HCT116 (cell line): ENCODE data around the gene TAF4. TPM values are rescaled to one million over a fixed set of nuclear protein-coding genes. Genes with fewer than 3 reads are reported as not detected.

ENCODE experiments used
- ATAC-seq: fragments of 200-7000 bp; cut with Tn5 transposase; 2 replicates; pipeline ENCODE4 v1.9.1; 2020; ENCODE audit warnings: mild to moderate bottlenecking, moderate library complexity
- BruUV-seq: library from RNA; stranded (reverse); fragments of 400-500 nt; replicated peaks from 2 replicates; lab custom pipeline; 2021; lab: Mats Ljungman, UMichigan
- CTCF ChIA-PET: fragments of 300-600 bp; sonication (Branson Sonifier 250); formaldehyde crosslinking; loops from one replicate; lab custom pipeline; 2021; ENCODE audit warnings: antibody characterized with exemption; lab: Charles Lee
- POLR2A ChIA-PET: fragments of 300-600, 350-600 bp; sonication (Branson Sonifier 250); formaldehyde crosslinking; loops from one replicate; lab custom pipeline; 2021; ENCODE audit warnings: antibody characterized with exemption; lab: Charles Lee
- RAD21 ChIA-PET, 2 experiments: fragments of 300-600 bp; sonication (Branson Sonifier 250); formaldehyde crosslinking; loops; one replicate each; lab custom pipeline; 2023; ENCODE audit warnings: low total read pairs in 2 of 2; ENCODE audit not compliant: uncharacterized antibody in 2 of 2, unreplicated experiment in 2 of 2, low non-redundant PET in 1 of 2; lab: Charles Lee
- DNase-seq: peaks from one replicate; pipeline ENCODE4 v3.0.0-alpha.2; 2010; ENCODE audit warnings: low read depth, low spot score
- H2AFZ ChIP-seq: fragments of 200-600 bp; shearing (Covaris generic), sonication (generic); 2 replicates; pipeline ENCODE4 v1.6.1; 2017; ENCODE audit warnings: low read depth, mixed run types, mixed read lengths, antibody characterized with exemption, low read length; ENCODE audit not compliant: poor library complexity, severe bottlenecking
- H3K27ac ChIP-seq: 2 replicates; pipeline ENCODE4 v1.5.1; 2012; ENCODE audit warnings: low read depth, low read length
- H3K27me3 ChIP-seq: fragments of 200-600 bp; sonication (generic); 2 replicates; pipeline ENCODE4 v1.6.1; 2016; ENCODE audit warnings: mixed run types, low read length, mixed read lengths; ENCODE audit not compliant: insufficient read depth
- H3K36me3 ChIP-seq, 2 experiments: fragments of 200-500 bp in 1 of 2; fragments of 200-600 bp in 1 of 2; sonication (Bioruptor generic) in 1 of 2; sonication (generic) in 1 of 2; 2 replicates each; pipeline versions ENCODE4 v1.5.1 to v1.6.1; 2014 to 2016; ENCODE audit warnings: low read length in 2 of 2, inconsistent platforms in 1 of 2, mixed read lengths in 1 of 2, mixed run types in 1 of 2; ENCODE audit not compliant: insufficient read depth in 2 of 2, control insufficient read depth in 1 of 2
- H3K4me1 ChIP-seq, 2 experiments: fragments of 200-600 bp in 1 of 2; sonication (generic) in 1 of 2; 2 replicates each; pipeline versions ENCODE4 v1.5.1 to v1.6.1; 2012 to 2017; ENCODE audit warnings: low read length in 2 of 2, inconsistent platforms in 1 of 2, mild to moderate bottlenecking in 1 of 2, mixed read lengths in 1 of 2, mixed run types in 1 of 2, moderate library complexity in 1 of 2; ENCODE audit not compliant: insufficient read depth in 2 of 2, control insufficient read depth in 1 of 2
- H3K4me2 ChIP-seq: fragments of 200-600 bp; sonication (generic); 2 replicates; pipeline ENCODE4 v1.6.1; 2017; ENCODE audit warnings: mixed run types, low read length, mixed read lengths
- H3K4me3 ChIP-seq, 2 experiments: fragments of 200-600 bp in 1 of 2; sonication (generic) in 1 of 2; replicated peaks in 1 of 2; 2 replicates each; pipeline ENCODE4 v1.5.1; 2011 to 2016; ENCODE audit warnings: low read length in 2 of 2, control low read depth in 1 of 2, low read depth in 1 of 2, mild to moderate bottlenecking in 1 of 2, mixed read lengths in 1 of 2, mixed run types in 1 of 2
- H3K79me2 ChIP-seq: fragments of 200-600 bp; sonication (generic); 2 replicates; pipeline ENCODE4 v1.6.1; 2017; ENCODE audit warnings: mild to moderate bottlenecking, mixed run types, low read length, moderate library complexity, mixed read lengths; ENCODE audit not compliant: insufficient read depth
- H3K9ac ChIP-seq: fragments of 200-600 bp; sonication (generic); 2 replicates; pipeline ENCODE4 v1.6.1; 2016; ENCODE audit warnings: low read length, mixed read lengths
- H3K9me2 ChIP-seq: fragments of 200-600 bp; sonication (generic), shearing (Covaris generic); 2 replicates; pipeline ENCODE4 v1.6.1; 2017; ENCODE audit warnings: mixed run types, mild to moderate bottlenecking, moderate library complexity; ENCODE audit not compliant: insufficient read depth
- H3K9me3 ChIP-seq, 2 experiments: fragments of 200-500 bp in 1 of 2; fragments of 200-600 bp in 1 of 2; sonication (Bioruptor generic) in 1 of 2; sonication (generic) in 1 of 2; 2 replicates each; pipeline ENCODE4 v1.6.1; 2014 to 2017; ENCODE audit warnings: low read length in 2 of 2, mixed read lengths in 2 of 2, inconsistent platforms in 1 of 2, low read depth in 1 of 2, mild to moderate bottlenecking in 1 of 2, mixed run types in 1 of 2, moderate library complexity in 1 of 2; ENCODE audit not compliant: control insufficient read depth in 1 of 2, insufficient read depth in 1 of 2
- H4K20me1 ChIP-seq: fragments of 200-600 bp; sonication (generic), shearing (Covaris generic); 2 replicates; pipeline ENCODE4 v1.6.1; 2017; ENCODE audit warnings: mixed run types, mild to moderate bottlenecking, moderate library complexity; ENCODE audit not compliant: insufficient read depth
- CBX3 ChIP-seq: IDR thresholded peaks from 2 replicates; pipeline ENCODE4 v1.6.1; 2012; ENCODE audit warnings: low read depth
- CTCF ChIP-seq, 3 experiments: fragments of 200-600 bp in 1 of 3; sonication (generic) in 1 of 3; IDR thresholded peaks in 2 of 3; conservative IDR thresholded peaks in 1 of 3; 2 replicates each; pipeline ENCODE4 v1.5.1; 2012 to 2017; ENCODE audit warnings: low read depth in 2 of 3, low read length in 2 of 3, antibody characterized with exemption in 1 of 3, borderline replicate concordance in 1 of 3, control low read depth in 1 of 3, mild to moderate bottlenecking in 1 of 3, mixed read lengths in 1 of 3, mixed run types in 1 of 3, moderate library complexity in 1 of 3; ENCODE audit not compliant: insufficient read depth in 1 of 3
- EGR1 ChIP-seq: IDR thresholded peaks from 2 replicates; pipeline ENCODE4 v1.6.1; 2012; ENCODE audit warnings: low read depth
- ELF1 ChIP-seq: IDR thresholded peaks from 2 replicates; pipeline ENCODE4 v1.6.1; 2012; ENCODE audit warnings: low read depth, borderline replicate concordance
- FOSL1 ChIP-seq: IDR thresholded peaks from 2 replicates; pipeline ENCODE4 v1.6.1; 2012; ENCODE audit warnings: low read depth
- JUND ChIP-seq: IDR thresholded peaks from 2 replicates; pipeline ENCODE4 v1.6.1; 2012
- POLR2A ChIP-seq: IDR thresholded peaks from 2 replicates; pipeline ENCODE4 v1.7.0; 2011; ENCODE audit warnings: borderline replicate concordance; ENCODE audit not compliant: insufficient read depth, insufficient read length; ENCODE audit errors: extremely low read depth
- REST ChIP-seq: IDR thresholded peaks from 2 replicates; pipeline ENCODE4 v1.6.1; 2012; ENCODE audit warnings: low read depth
- SIN3A ChIP-seq: IDR thresholded peaks from 2 replicates; pipeline ENCODE4 v1.6.1; 2012; ENCODE audit warnings: low read depth
- SP1 ChIP-seq: IDR thresholded peaks from 2 replicates; pipeline ENCODE4 v1.6.1; 2012; ENCODE audit warnings: low read depth
- SRF ChIP-seq: IDR thresholded peaks from 2 replicates; pipeline ENCODE4 v1.6.1; 2012; ENCODE audit warnings: low read depth
- TCF7L2 ChIP-seq: IDR thresholded peaks from 2 replicates; pipeline ENCODE4 v1.7.0; 2011; ENCODE audit warnings: borderline replicate concordance, inconsistent platforms; ENCODE audit not compliant: insufficient read depth, insufficient read length; ENCODE audit errors: extremely low read depth
- YY1 ChIP-seq: IDR thresholded peaks from 2 replicates; pipeline ENCODE4 v1.6.1; 2011; ENCODE audit warnings: low read length, low read depth, moderate library complexity, mild to moderate bottlenecking; ENCODE audit not compliant: insufficient replicate concordance; ENCODE audit errors: extremely low read depth
- ZBTB33 ChIP-seq: IDR thresholded peaks from 2 replicates; pipeline ENCODE4 v1.6.1; 2011; ENCODE audit warnings: mild to moderate bottlenecking, low read length, moderate library complexity; ENCODE audit not compliant: insufficient replicate concordance; ENCODE audit errors: extremely low read depth
- ZFX ChIP-seq: fragments of 450-650 bp; IDR thresholded peaks from 2 replicates; pipeline ENCODE4 v1.6.1; 2017
- ZNF274 ChIP-seq: fragments of 200-500 bp; sonication (Bioruptor generic); IDR thresholded peaks from 2 replicates; pipeline ENCODE4 v1.6.1; 2014; ENCODE audit warnings: mild to moderate bottlenecking, low read depth, low read length, inconsistent platforms
- intact Hi-C: fragments of 100-400 bp; cut with micrococcal nuclease; formaldehyde crosslinking; loops from 2 replicates; pipeline ENCODE4 v1.10.0; 2022
- total RNA-seq: library from RNA; stranded (reverse); gene quantifications from one replicate; pipeline ENCODE4 v1.2.1, GENCODE V29; 2021; ENCODE audit not compliant: unreplicated experiment

Gene TAF4
- total RNA-seq, 1 experiment from 2014 or later: 26.8 TPM

- Histone ChIP-seq H3K9me3 (no peaks in the 10 kb centered on the region), H3K4me3 (no peak overlapping the region), H3K9ac (no peak overlapping the region), H3K36me3 (no peaks in the 10 kb centered on the region), H3K27ac (no peak overlapping the region), H2AFZ (no peak overlapping the region), H3K9me2 (no peaks in the 10 kb centered on the region), H3K4me1 (no peaks in the 10 kb centered on the region), H3K79me2 (no peaks in the 10 kb centered on the region), H3K27me3 (no peaks in the 10 kb centered on the region), H4K20me1 (no peaks in the 10 kb centered on the region), H3K4me2 (no peak overlapping the region)
- BruUV-seq: no TSS peak
- RAD21 ChIA-PET: no interaction called here
- POLR2A ChIA-PET: no interaction called here
- DNase-seq (no peak), ATAC-seq (0 out of 2 replicates have a peak, but pooled peaks have one; percentile 9)
- CTCF ChIA-PET: no interaction called here
- no peak for TF ChIP-seq SP1
- TF ChIP-seq SRF: no peak
- no peak for TF ChIP-seq ZFX
- TF ChIP-seq EGR1: no peak
- TF ChIP-seq JUND: no peak
- no peak for TF ChIP-seq ELF1
- TF ChIP-seq TCF7L2: no peak
- no peak for TF ChIP-seq FOSL1
- TF ChIP-seq ZBTB33: no peak
- no peak for TF ChIP-seq ZNF274
- TF ChIP-seq CBX3: no peak
- no peak for TF ChIP-seq CTCF (IDR thresholded peaks at IDR 0.05 in 2 of 3, conservative IDR thresholded peaks at IDR 0.05 in 1 of 3; ENCODE audit: borderline replicate concordance in 1 of 3, insufficient read depth in 1 of 3, low read depth in 2 of 3, low read length in 2 of 3)
- TF ChIP-seq SIN3A: no peak
- TF ChIP-seq POLR2A: no peak
- no peak for TF ChIP-seq YY1
- no peak for TF ChIP-seq REST
- intact Hi-C loops: no loop called here
Measured at GRCh38 chr20:61937963-61938838, 127.5 kb downstream of the TAF4 start.
